HUES48 (cell line): ENCODE data around the gene TPSG1.

Source experiments
- H3K27ac ChIP-seq: one replicate; pipeline ENCODE4 v1.7.0; 2013; ENCODE audit warnings: low read depth, low read length, inconsistent platforms
- H3K27me3 ChIP-seq: 2 replicates; pipeline ENCODE4 v1.6.1; 2013; ENCODE audit warnings: mild to moderate bottlenecking, low read length; ENCODE audit not compliant: control insufficient read depth, insufficient read depth
- H3K36me3 ChIP-seq: 2 replicates; pipeline ENCODE4 v1.6.1; 2013; ENCODE audit warnings: low read length; ENCODE audit not compliant: control insufficient read depth, insufficient read depth
- H3K4me1 ChIP-seq: 2 replicates; pipeline ENCODE4 v1.6.1; 2013; ENCODE audit warnings: mild to moderate bottlenecking, low read length; ENCODE audit not compliant: control insufficient read depth, insufficient read depth
- H3K4me3 ChIP-seq: 2 replicates; pipeline ENCODE4 v1.5.1; 2013; ENCODE audit warnings: mild to moderate bottlenecking, low read depth, low read length
- H3K9ac ChIP-seq: 2 replicates; pipeline ENCODE4 v1.6.1; 2013; ENCODE audit warnings: mild to moderate bottlenecking, low read depth, low read length, moderate library complexity
- H3K9me3 ChIP-seq: 2 replicates; pipeline ENCODE4 v1.6.1; 2013; ENCODE audit warnings: low read length; ENCODE audit not compliant: control insufficient read depth, insufficient read depth

TPSG1 gene

DNA sequence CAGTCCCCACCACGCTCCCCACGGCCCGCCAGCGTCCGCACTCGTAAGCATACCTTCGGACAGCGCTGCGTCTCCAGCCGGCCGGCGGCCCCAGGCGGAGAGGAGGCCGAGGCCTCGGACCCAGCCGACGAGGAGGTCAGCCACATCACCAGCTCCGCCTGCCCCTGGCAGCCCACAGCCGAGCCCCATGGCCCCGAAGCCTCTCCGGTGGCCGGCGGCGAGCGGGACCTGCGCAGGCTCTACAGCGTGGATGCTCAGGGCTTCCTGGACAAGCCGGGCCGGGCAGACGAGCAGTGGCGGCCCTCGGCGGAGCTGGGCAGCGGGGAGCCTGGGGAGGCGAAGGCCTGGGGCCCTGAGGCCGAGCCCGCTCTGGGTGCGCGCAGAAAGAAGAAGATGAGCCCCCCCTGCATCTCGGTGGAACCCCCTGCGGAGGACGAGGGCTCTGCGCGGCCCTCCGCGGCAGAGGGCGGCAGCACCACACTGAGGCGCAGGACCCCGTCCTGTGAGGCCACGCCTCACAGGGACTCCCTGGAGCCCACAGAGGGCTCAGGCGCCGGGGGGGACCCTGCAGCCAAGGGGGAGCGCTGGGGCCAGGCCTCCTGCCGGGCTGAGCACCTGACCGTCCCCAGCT, 4.9 kb downstream of the TPSG1 start:
- no peaks in the 10 kb centered on the region for H3K27me3 ChIP-seq
- H3K27ac ChIP-seq = no peak overlapping the region
- H3K4me3 ChIP-seq = no peak overlapping the region
- no peak overlapping the region for H3K9ac ChIP-seq
- no peaks in the 10 kb centered on the region for H3K4me1 ChIP-seq
- peaks cover 38% of the 10 kb centered on the region for H3K36me3 ChIP-seq
- no peaks in the 10 kb centered on the region for H3K9me3 ChIP-seq

DNA sequence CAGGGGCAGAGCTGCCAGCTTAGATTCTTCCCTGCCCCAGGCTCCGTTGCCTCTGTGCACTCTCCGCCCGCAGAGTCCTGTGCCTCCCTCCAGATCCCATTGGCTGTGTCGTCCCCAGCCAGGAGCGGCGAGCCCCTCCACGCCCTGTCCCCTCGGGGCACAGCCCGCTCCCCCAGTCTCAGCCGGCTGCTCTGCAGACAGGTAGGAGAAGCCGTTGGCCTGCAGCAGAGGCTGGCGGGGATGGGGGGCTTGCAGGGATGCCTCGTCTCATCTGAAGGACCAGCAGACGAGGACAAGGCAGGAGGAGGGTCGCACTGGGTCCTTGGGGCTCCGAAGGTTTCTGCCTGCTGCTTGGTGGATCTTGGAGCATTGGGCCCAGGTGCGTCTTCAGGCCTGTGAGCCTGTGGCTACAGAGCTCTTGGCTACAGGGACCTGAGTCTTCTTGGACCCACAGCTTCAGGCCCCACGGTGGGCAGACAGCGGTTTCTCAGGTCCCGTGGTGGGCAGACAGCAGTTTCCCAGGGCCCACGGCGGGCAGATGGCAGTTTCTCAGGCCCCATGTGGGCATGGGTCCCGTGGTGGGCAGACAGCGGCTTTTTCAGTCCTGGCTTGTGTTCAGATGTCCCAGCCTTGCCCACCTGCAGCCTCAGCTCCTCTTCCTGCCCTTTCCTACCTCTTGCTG, 6.0 kb downstream of the TPSG1 start:
- Histone ChIP-seq H3K27me3 (no peaks in the 10 kb centered on the region), H3K4me1 (no peaks in the 10 kb centered on the region), H3K4me3 (no peak overlapping the region), H3K27ac (no peak overlapping the region), H3K9ac (no peak overlapping the region), H3K36me3 (peaks cover 38% of the 10 kb centered on the region), H3K9me3 (no peaks in the 10 kb centered on the region)

DNA sequence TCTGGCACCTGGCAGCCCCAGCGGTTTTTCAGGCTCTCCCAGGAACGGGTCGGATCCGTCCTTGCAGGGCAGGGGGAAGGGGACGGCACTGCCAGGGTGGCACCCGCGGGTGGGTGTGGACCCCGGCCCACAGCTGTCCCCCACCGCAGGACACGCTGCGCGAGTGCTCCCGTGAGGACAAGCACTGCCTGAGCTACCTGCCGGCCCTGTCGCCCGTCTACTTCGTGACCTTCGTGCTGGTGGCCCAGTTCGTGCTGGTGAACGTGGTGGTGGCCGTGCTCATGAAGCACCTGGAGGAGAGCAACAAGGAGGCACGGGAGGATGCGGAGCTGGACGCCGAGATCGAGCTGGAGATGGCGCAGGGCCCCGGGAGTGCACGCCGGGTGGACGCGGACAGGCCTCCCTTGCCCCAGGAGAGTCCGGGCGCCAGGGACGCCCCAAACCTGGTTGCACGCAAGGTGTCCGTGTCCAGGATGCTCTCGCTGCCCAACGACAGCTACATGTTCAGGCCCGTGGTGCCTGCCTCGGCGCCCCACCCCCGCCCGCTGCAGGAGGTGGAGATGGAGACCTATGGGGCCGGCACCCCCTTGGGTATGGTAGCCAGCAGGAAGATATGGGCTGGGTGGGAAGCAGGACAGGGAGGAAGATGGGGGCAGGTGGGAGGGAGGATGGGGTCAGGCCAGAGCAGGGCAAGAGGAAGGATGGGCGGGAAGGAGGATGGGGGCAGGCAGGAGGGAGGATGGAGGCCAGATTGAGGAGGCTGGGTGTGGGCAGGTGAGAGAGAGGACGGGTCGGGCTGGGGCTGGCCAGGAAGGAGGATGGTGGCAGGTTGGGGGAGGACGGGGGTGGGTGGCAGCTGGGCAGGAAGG, 6.8 kb downstream of the TPSG1 start:
- H3K4me3 ChIP-seq = no peak overlapping the region
- H3K27me3 ChIP-seq = no peaks in the 10 kb centered on the region
- no peaks in the 10 kb centered on the region for H3K4me1 ChIP-seq
- no peaks in the 10 kb centered on the region for H3K9me3 ChIP-seq
- H3K36me3 ChIP-seq = peaks cover 38% of the 10 kb centered on the region
- H3K9ac ChIP-seq = no peak overlapping the region
- H3K27ac ChIP-seq = no peak overlapping the region

DNA sequence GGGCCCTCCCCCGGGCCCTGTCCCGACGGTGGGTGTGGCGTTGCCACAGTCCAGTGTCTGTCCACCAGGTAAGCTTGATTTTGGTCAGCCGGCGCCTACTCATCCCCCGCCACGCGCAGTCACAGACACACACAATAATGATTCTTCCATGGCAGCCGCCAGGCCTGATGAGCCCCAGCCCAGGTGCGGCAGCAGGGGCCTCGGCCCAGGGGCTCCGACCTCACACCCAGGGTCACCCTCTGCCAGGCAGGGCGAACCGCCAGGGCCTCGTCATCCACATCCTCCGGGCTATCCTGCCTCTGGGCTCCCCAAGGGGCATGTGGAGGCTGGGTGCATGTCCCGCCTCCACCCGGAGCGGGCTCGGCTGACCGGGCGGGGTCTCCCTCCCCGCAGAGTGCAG, 7.5 kb downstream of the TPSG1 start:
- Histone ChIP-seq H3K4me3 (no peak overlapping the region), H3K9me3 (no peaks in the 10 kb centered on the region), H3K36me3 (peaks cover 38% of the 10 kb centered on the region), H3K4me1 (no peaks in the 10 kb centered on the region), H3K27ac (no peak overlapping the region), H3K9ac (no peak overlapping the region), H3K27me3 (no peaks in the 10 kb centered on the region)

DNA sequence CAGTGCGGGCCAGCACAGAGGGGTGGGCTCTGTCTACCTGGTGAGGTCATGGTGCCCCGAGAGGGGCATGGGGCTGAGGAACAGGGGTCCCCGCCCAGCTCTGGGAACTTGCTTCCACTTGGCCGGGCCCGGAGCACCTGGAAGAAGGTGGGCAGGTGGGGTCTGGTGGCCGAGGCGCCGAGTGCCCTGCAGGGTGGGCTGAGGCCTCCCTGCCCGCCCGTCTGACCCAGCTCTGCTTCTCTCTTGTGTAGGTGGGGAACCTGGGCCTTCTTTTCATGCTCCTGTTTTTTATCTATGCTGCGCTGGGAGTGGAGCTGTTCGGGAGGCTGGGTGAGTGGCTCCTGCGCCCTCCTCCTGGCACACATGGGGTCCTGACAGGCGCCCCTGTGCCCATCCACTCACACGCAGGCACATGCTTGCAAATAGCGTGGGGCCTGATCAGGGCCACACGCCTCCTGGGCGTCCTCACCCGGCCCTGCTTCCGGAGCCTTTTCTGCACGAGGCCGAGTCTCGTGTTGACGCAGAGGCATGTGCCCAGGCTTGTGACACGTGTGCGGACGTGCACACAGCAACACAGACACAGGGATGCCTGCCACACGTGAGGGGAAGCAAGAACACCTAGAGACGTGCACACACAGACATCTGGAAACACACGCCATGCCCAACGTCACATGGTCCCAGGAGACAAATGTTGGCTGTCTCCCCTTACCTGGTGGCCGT, 8.2 kb downstream of the TPSG1 start:
- Histone ChIP-seq H3K9me3 (no peaks in the 10 kb centered on the region), H3K36me3 (peaks cover 38% of the 10 kb centered on the region), H3K9ac (no peak overlapping the region), H3K4me3 (no peak overlapping the region), H3K4me1 (no peaks in the 10 kb centered on the region), H3K27me3 (no peaks in the 10 kb centered on the region), H3K27ac (no peak overlapping the region)

DNA sequence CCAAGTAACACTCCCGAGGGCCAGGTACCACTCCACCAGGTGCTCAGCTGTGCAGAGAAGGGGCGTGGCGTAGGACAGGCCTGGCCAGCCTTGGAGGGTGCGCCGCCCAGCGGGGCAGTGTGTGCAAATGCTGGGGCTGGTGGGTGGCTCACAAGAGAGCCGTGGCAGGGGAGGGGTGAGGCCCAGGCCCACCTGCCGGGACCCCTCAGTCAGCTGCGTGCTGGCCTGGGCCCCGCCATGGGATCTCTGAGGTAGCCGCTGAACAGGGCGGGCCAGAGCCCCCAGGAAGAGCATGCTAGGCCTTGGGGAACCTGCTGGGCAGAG, 8.8 kb downstream of the TPSG1 start:
- no peak overlapping the region for H3K27ac ChIP-seq
- peaks cover 41% of the 10 kb centered on the region for H3K36me3 ChIP-seq
- H3K4me1 ChIP-seq = no peaks in the 10 kb centered on the region
- H3K27me3 ChIP-seq = no peaks in the 10 kb centered on the region
- no peak overlapping the region for H3K4me3 ChIP-seq
- no peak overlapping the region for H3K9ac ChIP-seq
- H3K9me3 ChIP-seq = no peaks in the 10 kb centered on the region

DNA sequence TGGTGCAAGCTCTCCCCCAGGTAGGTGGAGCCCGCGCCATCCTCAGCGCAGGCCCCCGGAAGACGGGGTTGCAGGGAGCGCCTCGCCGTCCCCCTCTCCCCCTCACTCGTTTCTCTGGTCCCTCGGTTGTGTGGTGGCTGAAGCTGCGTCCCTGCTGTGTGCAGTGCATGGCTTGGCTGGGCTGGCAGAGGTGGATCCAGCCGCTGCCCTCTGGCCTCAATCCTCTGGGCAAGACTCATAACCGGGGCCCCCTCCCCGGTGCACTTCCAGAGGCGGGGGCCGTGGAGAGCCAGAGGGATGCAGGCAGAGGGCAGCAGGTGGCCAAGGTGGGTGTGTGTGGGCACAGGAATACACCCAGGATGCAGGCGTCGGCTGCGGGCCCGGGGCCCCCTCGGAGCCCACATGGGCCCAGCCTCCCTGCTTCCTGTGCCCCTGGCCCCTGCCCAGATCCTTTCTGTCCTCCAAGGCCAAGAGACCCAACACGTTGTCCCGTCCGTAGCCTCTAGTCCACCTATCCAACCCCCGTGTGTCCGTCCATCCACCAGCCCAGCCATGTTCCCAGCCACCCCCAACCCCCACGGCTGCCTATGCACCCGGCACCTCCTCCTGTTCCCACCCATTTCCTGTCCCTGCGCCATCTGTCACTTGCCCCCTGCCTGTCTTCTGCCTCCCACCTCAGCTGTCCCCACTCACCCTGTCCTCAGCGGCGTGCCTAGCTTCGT, 9.3 kb downstream of the TPSG1 start:
- Histone ChIP-seq H3K9ac (no peak overlapping the region), H3K27me3 (no peaks in the 10 kb centered on the region), H3K4me3 (no peak overlapping the region), H3K9me3 (no peaks in the 10 kb centered on the region), H3K27ac (no peak overlapping the region), H3K36me3 (peaks cover 46% of the 10 kb centered on the region), H3K4me1 (no peaks in the 10 kb centered on the region)

DNA sequence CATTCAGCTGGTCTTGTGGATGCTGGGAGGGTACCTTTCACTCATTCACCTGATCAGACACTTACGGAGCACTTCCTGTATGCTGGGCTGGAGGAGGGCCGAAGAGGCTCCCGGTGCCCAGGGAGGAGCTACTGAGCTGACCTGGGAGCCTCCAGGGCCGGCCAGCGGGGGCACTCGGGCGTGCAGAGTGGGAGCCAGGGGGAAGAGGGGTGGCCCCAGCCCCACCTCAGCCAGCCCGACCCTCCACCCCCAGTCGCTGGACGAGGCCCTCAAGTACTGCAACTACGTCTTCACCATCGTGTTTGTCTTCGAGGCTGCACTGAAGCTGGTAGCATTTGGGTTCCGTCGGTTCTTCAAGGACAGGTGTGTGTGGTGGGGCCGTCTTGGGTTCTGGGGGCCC, 10.3 kb downstream of the TPSG1 start:
- Histone ChIP-seq H3K36me3 (peaks cover 40% of the 10 kb centered on the region), H3K9ac (no peak overlapping the region), H3K27me3 (no peaks in the 10 kb centered on the region), H3K9me3 (no peaks in the 10 kb centered on the region), H3K27ac (no peak overlapping the region), H3K4me1 (no peaks in the 10 kb centered on the region), H3K4me3 (no peak overlapping the region)

DNA sequence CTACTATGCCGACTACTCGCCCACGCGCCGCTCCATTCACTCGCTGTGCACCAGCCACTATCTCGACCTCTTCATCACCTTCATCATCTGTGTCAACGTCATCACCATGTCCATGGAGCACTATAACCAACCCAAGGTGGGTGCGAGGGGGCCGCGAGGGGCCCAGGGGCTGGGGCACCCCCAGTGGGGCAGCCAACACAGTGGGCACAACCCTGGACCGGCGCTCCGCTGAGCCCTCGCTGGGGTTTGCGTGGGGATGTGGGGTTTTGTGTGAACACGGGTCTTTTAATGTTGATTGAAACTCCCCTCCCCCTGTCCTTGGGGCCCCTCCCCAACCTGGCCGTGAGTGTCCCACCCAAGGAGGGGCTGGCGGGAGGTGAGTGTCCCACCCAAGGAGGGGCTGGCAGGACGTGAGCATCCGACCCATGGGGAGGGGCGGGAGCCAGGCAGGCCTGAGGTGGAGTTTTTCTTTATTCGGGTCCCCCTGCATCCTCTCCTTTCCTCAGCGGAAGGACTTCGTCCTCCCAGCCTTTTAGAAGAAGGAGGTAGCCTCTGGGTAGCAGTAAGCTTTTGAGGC, 11.2 kb downstream of the TPSG1 start:
- H3K4me3 ChIP-seq = no peak overlapping the region
- H3K27me3 ChIP-seq = no peaks in the 10 kb centered on the region
- H3K36me3 ChIP-seq = peaks cover 38% of the 10 kb centered on the region
- H3K9me3 ChIP-seq = no peaks in the 10 kb centered on the region
- no peak overlapping the region for H3K9ac ChIP-seq
- H3K27ac ChIP-seq = no peak overlapping the region
- no peaks in the 10 kb centered on the region for H3K4me1 ChIP-seq

DNA sequence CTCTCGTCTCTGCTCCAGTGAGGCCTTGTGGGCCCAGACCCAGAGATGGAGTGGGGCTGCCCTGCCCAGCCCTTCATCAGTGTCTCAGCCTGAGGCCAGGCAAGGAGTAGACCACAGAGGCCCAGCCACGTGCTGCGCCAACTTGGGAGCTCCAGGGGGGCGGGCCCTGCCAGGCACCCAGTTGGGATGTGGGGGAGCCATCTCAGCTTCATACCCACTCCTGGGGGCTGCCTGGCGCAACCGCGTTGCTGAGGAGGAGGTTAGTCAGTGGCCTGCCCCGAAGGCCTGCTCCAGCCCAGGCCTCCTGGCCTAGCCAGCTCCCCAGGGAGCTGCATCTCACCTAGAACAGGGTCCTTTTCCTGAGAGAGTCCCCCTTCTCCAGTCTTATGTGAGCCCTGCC, 11.8 kb downstream of the TPSG1 start:
- H3K9ac ChIP-seq = no peak overlapping the region
- no peaks in the 10 kb centered on the region for H3K4me1 ChIP-seq
- no peaks in the 10 kb centered on the region for H3K9me3 ChIP-seq
- no peak overlapping the region for H3K27ac ChIP-seq
- H3K27me3 ChIP-seq = no peaks in the 10 kb centered on the region
- peaks cover 42% of the 10 kb centered on the region for H3K36me3 ChIP-seq
- H3K4me3 ChIP-seq = no peak overlapping the region
